GM12873 (cell line): Measurements from ENCODE around the gene SOAT2.

Experiments
- TF ChIP-seq, protein P1 (sequence below): IDR thresholded peaks from 2 replicates; pipeline ENCODE4 v1.5.1; 2012; ENCODE audit warnings: low read depth, mild to moderate bottlenecking, moderate library complexity, low read length, control low read depth; ENCODE audit not compliant: insufficient read depth; ENCODE audit errors: missing control alignments

SOAT2 gene

DNA sequence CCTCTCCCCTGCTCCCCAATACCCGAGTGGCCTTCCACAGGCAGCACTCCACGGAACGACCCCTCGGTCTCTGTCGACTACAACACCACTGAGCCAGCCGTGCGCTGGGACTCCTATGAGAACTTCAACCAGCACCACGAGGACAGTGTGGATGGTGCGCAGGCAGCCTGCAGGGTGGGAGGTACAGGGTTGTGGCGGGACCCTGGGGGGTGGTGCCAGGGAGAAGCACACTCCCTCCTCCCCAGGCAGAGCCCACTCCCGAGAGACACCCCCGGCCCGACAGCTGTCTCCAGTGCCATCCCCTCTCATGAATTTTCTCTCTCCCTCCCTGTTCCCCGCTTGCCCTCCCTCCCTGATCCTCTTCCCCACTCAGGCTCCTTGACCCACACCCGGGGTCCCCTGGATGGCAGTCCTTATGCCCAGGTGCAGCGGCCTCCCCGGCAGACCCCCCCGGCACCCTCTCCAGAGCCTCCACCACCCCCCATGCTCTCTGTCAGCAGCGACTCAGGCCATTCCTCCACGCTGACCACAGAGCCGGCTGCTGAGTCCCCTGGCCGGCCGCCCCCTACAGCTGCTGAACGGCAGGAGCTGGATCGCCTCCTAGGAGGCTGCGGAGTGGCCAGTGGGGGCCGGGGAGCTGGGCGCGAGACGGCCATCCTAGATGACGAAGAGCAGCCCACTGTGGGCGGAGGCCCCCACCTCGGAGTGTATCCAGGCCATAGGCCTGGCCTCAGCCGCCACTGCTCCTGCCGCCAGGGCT, 44.4 kb upstream of the SOAT2 start:
- TF ChIP-seq, protein P1, sequence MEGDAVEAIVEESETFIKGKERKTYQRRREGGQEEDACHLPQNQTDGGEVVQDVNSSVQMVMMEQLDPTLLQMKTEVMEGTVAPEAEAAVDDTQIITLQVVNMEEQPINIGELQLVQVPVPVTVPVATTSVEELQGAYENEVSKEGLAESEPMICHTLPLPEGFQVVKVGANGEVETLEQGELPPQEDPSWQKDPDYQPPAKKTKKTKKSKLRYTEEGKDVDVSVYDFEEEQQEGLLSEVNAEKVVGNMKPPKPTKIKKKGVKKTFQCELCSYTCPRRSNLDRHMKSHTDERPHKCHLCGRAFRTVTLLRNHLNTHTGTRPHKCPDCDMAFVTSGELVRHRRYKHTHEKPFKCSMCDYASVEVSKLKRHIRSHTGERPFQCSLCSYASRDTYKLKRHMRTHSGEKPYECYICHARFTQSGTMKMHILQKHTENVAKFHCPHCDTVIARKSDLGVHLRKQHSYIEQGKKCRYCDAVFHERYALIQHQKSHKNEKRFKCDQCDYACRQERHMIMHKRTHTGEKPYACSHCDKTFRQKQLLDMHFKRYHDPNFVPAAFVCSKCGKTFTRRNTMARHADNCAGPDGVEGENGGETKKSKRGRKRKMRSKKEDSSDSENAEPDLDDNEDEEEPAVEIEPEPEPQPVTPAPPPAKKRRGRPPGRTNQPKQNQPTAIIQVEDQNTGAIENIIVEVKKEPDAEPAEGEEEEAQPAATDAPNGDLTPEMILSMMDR = no peak

- TF ChIP-seq, protein P1 = no peak
These were observed 43.7 kb upstream of the SOAT2 start for GRCh38 chr12:53059434-53060063.

DNA sequence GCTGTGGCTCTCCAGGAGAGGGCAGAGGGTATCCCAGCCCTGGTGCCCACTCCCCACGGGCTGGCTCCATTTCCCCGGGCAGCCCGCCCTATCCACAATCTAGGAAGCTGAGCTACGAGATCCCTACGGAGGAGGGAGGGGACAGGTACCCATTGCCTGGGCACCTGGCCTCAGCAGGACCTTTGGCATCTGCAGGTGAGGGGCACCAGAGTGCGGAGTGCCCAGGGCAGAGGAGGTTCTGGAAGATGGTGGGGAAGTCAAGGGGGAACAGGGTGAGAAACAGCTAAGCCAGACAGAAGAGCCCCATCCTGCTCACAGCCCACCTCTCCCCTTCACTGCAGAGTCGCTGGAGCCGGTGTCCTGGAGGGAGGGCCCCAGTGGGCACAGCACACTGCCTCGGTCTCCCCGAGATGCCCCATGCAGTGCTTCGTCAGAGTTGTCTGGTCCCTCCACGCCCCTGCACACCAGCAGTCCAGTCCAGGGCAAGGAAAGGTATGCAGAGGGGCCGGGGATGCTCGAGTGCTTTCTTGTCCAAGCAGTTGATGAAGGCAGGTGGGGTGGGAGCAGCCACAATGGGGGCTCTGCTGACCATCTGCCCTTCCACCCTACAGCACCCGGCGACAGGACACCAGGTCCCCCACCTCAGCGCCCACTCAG, 43.1 kb upstream of the SOAT2 start:
- TF ChIP-seq, protein P1 = no peak

DNA sequence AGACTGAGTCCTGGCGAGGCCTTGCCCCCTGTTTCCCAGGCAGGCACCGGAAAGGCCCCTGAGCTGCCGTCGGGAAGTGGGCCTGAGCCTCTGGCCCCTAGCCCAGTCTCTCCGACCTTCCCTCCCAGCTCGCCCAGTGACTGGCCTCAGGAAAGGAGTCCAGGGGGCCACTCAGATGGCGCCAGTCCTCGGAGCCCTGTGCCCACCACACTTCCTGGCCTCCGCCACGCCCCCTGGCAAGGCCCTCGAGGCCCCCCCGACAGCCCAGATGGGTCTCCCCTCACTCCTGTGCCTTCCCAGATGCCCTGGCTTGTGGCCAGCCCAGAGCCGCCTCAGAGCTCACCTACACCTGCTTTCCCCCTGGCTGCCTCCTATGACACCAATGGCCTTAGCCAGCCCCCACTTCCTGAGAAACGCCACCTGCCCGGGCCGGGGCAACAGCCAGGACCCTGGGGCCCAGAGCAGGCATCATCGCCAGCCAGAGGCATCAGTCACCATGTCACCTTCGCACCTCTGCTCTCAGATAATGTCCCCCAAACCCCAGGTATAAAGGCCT, 42.5 kb upstream of the SOAT2 start:
- TF ChIP-seq, protein P1 = no peak

GRCh38 chr12:53061404-53062010, 41.8 kb upstream of the SOAT2 start:
- TF ChIP-seq, protein P1 = peak; percentile 30

DNA sequence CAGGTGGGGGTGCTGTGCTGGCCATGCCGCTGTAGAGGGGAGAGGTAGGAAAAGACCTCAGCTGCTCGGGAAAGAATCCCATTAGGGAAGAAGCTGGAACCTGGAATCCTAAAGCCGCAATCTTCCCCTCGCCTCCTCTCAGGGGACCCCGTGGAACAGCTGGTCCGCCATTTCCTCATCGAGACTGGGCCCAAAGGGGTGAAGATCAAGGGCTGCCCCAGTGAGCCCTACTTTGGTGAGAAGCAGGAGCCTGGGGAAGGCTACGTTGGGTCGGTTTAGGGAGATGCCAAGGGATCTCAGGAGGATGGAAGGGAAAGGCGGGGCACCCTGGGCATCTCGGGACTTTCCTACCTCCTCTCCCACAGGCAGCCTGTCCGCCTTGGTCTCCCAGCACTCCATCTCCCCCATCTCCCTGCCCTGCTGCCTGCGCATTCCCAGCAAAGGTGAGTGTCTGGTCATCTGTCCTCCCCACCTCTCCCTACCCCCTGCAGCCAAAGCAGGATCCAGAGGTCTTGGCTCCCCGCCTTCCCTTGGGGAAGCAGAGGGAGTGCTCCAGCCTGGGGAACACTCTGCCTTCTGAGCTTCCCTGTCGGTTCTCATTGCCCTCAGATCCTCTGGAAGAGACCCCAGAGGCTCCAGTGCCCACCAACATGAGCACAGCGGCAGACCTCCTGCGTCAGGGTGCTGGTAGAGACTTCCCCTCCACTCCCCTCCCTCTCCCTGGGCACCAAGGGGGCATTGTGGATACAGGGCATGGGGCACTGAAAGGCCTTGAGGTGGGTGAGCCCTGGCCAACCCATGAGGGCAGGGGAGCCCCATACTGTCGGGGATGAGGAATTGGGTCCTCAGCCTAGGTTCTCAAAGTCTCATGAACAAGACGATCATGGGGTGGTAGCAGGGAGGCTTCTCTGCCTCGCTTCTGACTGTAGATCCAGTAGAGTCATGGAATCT, 41.0 kb upstream of the SOAT2 start:
- TF ChIP-seq, protein P1 = no peak
